Measurements from ENCODE around the gene COL15A1. TPM values are rescaled to one million over a fixed set of nuclear protein-coding genes. Genes with fewer than 3 reads are reported as not detected.
A peak's percentile ranks its signal among the peaks of the same experiment; 100 is the strongest.
"Not testable (repeated sequence)": the region's sequence is repeated elsewhere in the genome, so short reads cannot be mapped to it uniquely, and the experiment has no call there.

The COL15A1 gene
- total RNA-seq, 1 donor from 2014 or later = 0.05 TPM

- DNase-seq (ENCODE audit: low read depth) = no peak
Observed at GRCh38 chr9:98994172-98995058, 50.7 kb downstream of the COL15A1 start.

GRCh38 chr9:98995059-98995671, 51.5 kb downstream of the COL15A1 start:
- DNase-seq (ENCODE audit: low read depth) = no peak

GRCh38 chr9:98995971-98996504, 52.3 kb downstream of the COL15A1 start:
- DNase-seq (ENCODE audit: low read depth) = no peak

GRCh38 chr9:98997604-98998003, 53.9 kb downstream of the COL15A1 start:
- DNase-seq (ENCODE audit: low read depth) = no peak

- DNase-seq (ENCODE audit: low read depth) = peak; percentile 27
Observed at GRCh38 chr9:98998441-98999151, 54.9 kb downstream of the COL15A1 start.

- no peak for DNase-seq (ENCODE audit: low read depth)
Observed at GRCh38 chr9:98999152-98999525, 55.4 kb downstream of the COL15A1 start.

- DNase-seq (ENCODE audit: low read depth) = peak; percentile 74
Observed at GRCh38 chr9:99000476-99001395, 57.0 kb downstream of the COL15A1 start.

GRCh38 chr9:99001892-99002291, 58.2 kb downstream of the COL15A1 start:
- DNase-seq (ENCODE audit: low read depth) = no peak

GRCh38 chr9:99002706-99003105, 59.0 kb downstream of the COL15A1 start:
- no peak for DNase-seq (ENCODE audit: low read depth)

GRCh38 chr9:99003308-99003707, 59.6 kb downstream of the COL15A1 start:
- no peak for DNase-seq (ENCODE audit: low read depth)

GRCh38 chr9:99004115-99004514, 60.4 kb downstream of the COL15A1 start:
- no peak for DNase-seq (ENCODE audit: low read depth)

- no peak for DNase-seq (ENCODE audit: low read depth)
Observed at GRCh38 chr9:99004717-99005460, 61.2 kb downstream of the COL15A1 start.

GRCh38 chr9:99005651-99006050, 61.9 kb downstream of the COL15A1 start:
- no peak for DNase-seq (ENCODE audit: low read depth)

GRCh38 chr9:99006511-99006910, 62.8 kb downstream of the COL15A1 start:
- DNase-seq (ENCODE audit: low read depth) = no peak

- no peak for DNase-seq (ENCODE audit: low read depth)
Observed at GRCh38 chr9:99006979-99007378, 63.3 kb downstream of the COL15A1 start.

GRCh38 chr9:99008203-99008602, 64.5 kb downstream of the COL15A1 start:
- DNase-seq (ENCODE audit: low read depth) = no peak

GRCh38 chr9:99010393-99010792, 66.7 kb downstream of the COL15A1 start:
- DNase-seq (ENCODE audit: low read depth) = not testable (repeated sequence)

- DNase-seq (ENCODE audit: low read depth) = peak; percentile 35
Observed at GRCh38 chr9:99011161-99011709, 67.5 kb downstream of the COL15A1 start.

- no peak for DNase-seq (ENCODE audit: low read depth)
Observed at GRCh38 chr9:99012957-99013512, 69.3 kb downstream of the COL15A1 start.

- DNase-seq (ENCODE audit: low read depth) = no peak
Observed at GRCh38 chr9:99013550-99013949, 69.8 kb downstream of the COL15A1 start.
